HepG2 (cell line): ENCODE data around the gene TALDO1. TPM values are rescaled to one million over a fixed set of nuclear protein-coding genes. Genes with fewer than 3 reads are reported as not detected.

Experiments
- ELF3 ChIP-seq: IDR thresholded peaks from 2 replicates; pipeline ENCODE4 v1.6.1; 2016; ENCODE audit warnings: missing genetic modification reagents, missing compliant biosample characterization
- FIP1L1 ChIP-seq: fragments of 200-400 bp; formaldehyde crosslinking; IDR thresholded peaks from 2 replicates; pipeline ENCODE4 v1.6.1; 2018; ENCODE audit warnings: low read depth, mild to moderate bottlenecking, low read length, moderate library complexity, borderline replicate concordance; ENCODE audit not compliant: insufficient read depth
- HCFC1 ChIP-seq: fragments of 150-350 bp; IDR thresholded peaks from 2 replicates; pipeline ENCODE4 v1.6.1; 2014; ENCODE audit warnings: low read depth, low read length
- JUND ChIP-seq: sonication (generic); formaldehyde crosslinking; IDR thresholded peaks from 2 replicates; pipeline ENCODE4 v1.8.0; 2022; ENCODE audit warnings: mild to moderate bottlenecking, missing genetic modification reagents
- KAT7 ChIP-seq: IDR thresholded peaks from 2 replicates; pipeline ENCODE4 v1.6.1; 2018; ENCODE audit warnings: borderline replicate concordance, missing compliant biosample characterization
- MED1 ChIP-seq: sonication (generic); formaldehyde crosslinking; IDR thresholded peaks from 2 replicates; pipeline ENCODE4 v1.4.0; 2020; ENCODE audit warnings: missing genetic modification reagents
- RXRA ChIP-seq: sonication (generic); formaldehyde crosslinking; IDR thresholded peaks from 2 replicates; pipeline ENCODE4 v1.5.1; 2020; ENCODE audit warnings: missing genetic modification reagents
- SP4 ChIP-seq: sonication (generic); formaldehyde crosslinking; IDR thresholded peaks from 2 replicates; pipeline ENCODE4 v1.8.1; 2023; ENCODE audit warnings: mild to moderate bottlenecking, missing genetic modification reagents
- SRY ChIP-seq: sonication (generic); formaldehyde crosslinking; IDR thresholded peaks from 2 replicates; pipeline ENCODE4 v1.8.0; 2022; ENCODE audit warnings: mild to moderate bottlenecking, missing genetic modification reagents
- TCF7 ChIP-seq: sonication (generic); IDR thresholded peaks from 2 replicates; pipeline ENCODE4 v1.6.1; 2016; ENCODE audit warnings: antibody characterized with exemption, low read depth
- ZBTB1 ChIP-seq: sonication (generic); formaldehyde crosslinking; IDR thresholded peaks from 2 replicates; pipeline ENCODE4 v1.4.0; 2020; ENCODE audit warnings: missing genetic modification reagents, borderline replicate concordance
- ZNF33B ChIP-seq: sonication (generic); formaldehyde crosslinking; IDR thresholded peaks from 2 replicates; pipeline ENCODE4 v1.5.1; 2020; ENCODE audit warnings: mild to moderate bottlenecking, missing genetic modification reagents
- ZNF350 ChIP-seq: sonication (generic); formaldehyde crosslinking; IDR thresholded peaks from 2 replicates; pipeline ENCODE4 v1.4.0; 2020; ENCODE audit warnings: mild to moderate bottlenecking, low read depth, missing genetic modification reagents, borderline replicate concordance
- ZNF569 ChIP-seq: sonication (generic); formaldehyde crosslinking; IDR thresholded peaks from 2 replicates; pipeline ENCODE4 v1.5.0; 2020; ENCODE audit warnings: mild to moderate bottlenecking, missing genetic modification reagents, moderate library complexity, borderline replicate concordance
- polyA plus RNA-seq, 8 experiments: library from polyadenylated mRNA; depleted of rRNA in 3 of 8; stranded (reverse) in 7 of 8; unstranded in 1 of 8; fragments of >200 nt; fragmentation: Illumina TruSeq in 4 of 8; extraction: Trizol in 4 of 8; gene quantifications; 2 replicates each; pipeline versions ENCODE4 v1.2.1 to v1.2.3, GENCODE V29; 2011 to 2016; ENCODE audit warnings: low read depth in 4 of 8, missing spikeins in 1 of 8, mixed read lengths in 1 of 8; ENCODE audit not compliant: insufficient read depth in 1 of 8
- total RNA-seq, 5 experiments: library from RNA; depleted of rRNA; stranded (reverse); fragments of >200 nt; fragmentation: Illumina TruSeq; extraction: Trizol; gene quantifications; 2 replicates each; pipeline ENCODE4 v1.2.3, GENCODE V29; 2016; ENCODE audit warnings: low read depth in 1 of 5
- TF ChIP-seq, protein P1 (sequence below): conservative IDR thresholded peaks from 2 replicates; pipeline ENCODE4 v1.6.1; 2018; ENCODE audit warnings: missing genetic modification reagents
- TF ChIP-seq, protein P2 (sequence below): sonication (generic); formaldehyde crosslinking; IDR thresholded peaks from 2 replicates; pipeline ENCODE4 v1.4.0; 2020; ENCODE audit warnings: mild to moderate bottlenecking, missing genetic modification reagents
- TF ChIP-seq, protein P3 (sequence below): fragments of 450-650 bp; IDR thresholded peaks from 2 replicates; pipeline ENCODE4 v1.6.1; 2017; ENCODE audit warnings: mild to moderate bottlenecking
- TF ChIP-seq, protein P4 (sequence below): IDR thresholded peaks from 2 replicates; pipeline ENCODE4 v1.6.1; 2016; ENCODE audit warnings: missing genetic modification reagents, missing compliant biosample characterization
- TF ChIP-seq, protein P5 (sequence below): sonication (generic); formaldehyde crosslinking; conservative IDR thresholded peaks from 2 replicates; pipeline ENCODE4 v1.4.0; 2020; ENCODE audit warnings: missing genetic modification reagents
- TF ChIP-seq, protein P6 (sequence below): sonication (generic); formaldehyde crosslinking; conservative IDR thresholded peaks from 2 replicates; pipeline ENCODE4 v1.8.0; 2022; ENCODE audit warnings: missing genetic modification reagents

Gene TALDO1
- total and polyA plus RNA-seq, 2 of the 13 experiments (the other 11 are each of a cell fraction or from before 2014, with no cell fraction given), result 107 to 240 TPM

DNA sequence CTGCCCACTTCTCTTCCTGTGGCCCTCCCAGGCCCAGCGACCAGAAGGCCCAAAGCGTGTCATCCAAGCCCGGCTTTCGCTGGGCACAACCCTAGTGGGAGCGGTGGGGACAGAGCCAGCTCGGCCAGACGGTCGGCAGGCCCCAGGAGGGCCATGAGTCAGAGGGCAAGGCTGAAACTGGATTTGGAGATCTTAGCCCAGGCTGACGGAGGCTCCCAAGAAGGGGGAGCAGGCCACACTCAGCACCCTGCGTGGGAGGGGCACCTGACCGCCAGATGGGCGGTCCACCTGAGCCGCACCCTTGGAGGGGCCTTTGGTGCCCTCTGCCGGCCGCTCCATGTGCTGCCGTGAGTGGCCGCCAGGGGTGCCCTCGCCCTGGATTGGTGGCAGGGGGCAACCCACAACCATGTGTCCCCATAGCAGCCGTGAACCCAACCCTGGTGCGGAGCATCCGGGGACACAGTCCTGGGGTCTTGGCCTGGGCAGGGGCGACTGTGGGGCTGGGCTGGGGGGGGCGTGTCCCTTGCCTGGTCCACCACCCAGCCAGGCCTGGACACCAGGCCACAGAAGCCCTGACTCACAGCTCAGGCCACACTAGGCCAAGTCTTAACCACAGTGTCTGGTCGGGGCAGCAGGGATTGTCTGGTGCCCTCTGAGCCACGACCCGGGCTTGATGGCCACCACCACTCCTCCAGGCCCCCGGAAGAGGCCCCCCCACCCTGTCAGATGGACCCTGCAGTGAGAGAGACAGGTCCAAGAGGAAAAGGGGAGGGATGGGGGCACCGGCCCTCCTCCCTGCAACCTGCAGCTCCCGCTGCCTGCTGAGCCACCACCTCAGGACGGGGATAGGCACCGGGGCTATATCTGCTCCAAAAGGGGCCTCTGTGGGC, 19.2 kb upstream of the TALDO1 start (continued):
- TF ChIP-seq, protein P1, sequence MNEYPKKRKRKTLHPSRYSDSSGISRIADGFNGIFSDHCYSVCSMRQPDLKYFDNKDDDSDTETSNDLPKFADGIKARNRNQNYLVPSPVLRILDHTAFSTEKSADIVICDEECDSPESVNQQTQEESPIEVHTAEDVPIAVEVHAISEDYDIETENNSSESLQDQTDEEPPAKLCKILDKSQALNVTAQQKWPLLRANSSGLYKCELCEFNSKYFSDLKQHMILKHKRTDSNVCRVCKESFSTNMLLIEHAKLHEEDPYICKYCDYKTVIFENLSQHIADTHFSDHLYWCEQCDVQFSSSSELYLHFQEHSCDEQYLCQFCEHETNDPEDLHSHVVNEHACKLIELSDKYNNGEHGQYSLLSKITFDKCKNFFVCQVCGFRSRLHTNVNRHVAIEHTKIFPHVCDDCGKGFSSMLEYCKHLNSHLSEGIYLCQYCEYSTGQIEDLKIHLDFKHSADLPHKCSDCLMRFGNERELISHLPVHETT (CRISPR knock-in tag), result no peak
- TF ChIP-seq JUND (CRISPR knock-in tag), result no peak
- no peak for TF ChIP-seq SRY (CRISPR knock-in tag)
- TF ChIP-seq ELF3, result peak; percentile 12; the same call in 1 of the 2 replicates
- no peak for TF ChIP-seq ZNF569 (CRISPR knock-in tag)
- no peak for TF ChIP-seq ZBTB1 (CRISPR knock-in tag)
- TF ChIP-seq KAT7, result no peak; the same call in 1 of the 2 replicates
- no peak for TF ChIP-seq TCF7
- peak; percentile 84 for TF ChIP-seq SP4 (CRISPR knock-in tag)
- peak; percentile 22; the same call in 1 of the 2 replicates for TF ChIP-seq HCFC1
- TF ChIP-seq, protein P2, sequence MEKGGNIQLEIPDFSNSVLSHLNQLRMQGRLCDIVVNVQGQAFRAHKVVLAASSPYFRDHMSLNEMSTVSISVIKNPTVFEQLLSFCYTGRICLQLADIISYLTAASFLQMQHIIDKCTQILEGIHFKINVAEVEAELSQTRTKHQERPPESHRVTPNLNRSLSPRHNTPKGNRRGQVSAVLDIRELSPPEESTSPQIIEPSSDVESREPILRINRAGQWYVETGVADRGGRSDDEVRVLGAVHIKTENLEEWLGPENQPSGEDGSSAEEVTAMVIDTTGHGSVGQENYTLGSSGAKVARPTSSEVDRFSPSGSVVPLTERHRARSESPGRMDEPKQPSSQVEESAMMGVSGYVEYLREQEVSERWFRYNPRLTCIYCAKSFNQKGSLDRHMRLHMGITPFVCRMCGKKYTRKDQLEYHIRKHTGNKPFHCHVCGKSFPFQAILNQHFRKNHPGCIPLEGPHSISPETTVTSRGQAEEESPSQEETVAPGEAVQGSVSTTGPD, result no peak; the same call in 1 of the 2 replicates
- TF ChIP-seq, protein P3, sequence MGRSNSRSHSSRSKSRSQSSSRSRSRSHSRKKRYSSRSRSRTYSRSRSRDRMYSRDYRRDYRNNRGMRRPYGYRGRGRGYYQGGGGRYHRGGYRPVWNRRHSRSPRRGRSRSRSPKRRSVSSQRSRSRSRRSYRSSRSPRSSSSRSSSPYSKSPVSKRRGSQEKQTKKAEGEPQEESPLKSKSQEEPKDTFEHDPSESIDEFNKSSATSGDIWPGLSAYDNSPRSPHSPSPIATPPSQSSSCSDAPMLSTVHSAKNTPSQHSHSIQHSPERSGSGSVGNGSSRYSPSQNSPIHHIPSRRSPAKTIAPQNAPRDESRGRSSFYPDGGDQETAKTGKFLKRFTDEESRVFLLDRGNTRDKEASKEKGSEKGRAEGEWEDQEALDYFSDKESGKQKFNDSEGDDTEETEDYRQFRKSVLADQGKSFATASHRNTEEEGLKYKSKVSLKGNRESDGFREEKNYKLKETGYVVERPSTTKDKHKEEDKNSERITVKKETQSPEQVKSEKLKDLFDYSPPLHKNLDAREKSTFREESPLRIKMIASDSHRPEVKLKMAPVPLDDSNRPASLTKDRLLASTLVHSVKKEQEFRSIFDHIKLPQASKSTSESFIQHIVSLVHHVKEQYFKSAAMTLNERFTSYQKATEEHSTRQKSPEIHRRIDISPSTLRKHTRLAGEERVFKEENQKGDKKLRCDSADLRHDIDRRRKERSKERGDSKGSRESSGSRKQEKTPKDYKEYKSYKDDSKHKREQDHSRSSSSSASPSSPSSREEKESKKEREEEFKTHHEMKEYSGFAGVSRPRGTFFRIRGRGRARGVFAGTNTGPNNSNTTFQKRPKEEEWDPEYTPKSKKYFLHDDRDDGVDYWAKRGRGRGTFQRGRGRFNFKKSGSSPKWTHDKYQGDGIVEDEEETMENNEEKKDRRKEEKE, result no peak
- peak; percentile 59 for TF ChIP-seq MED1 (CRISPR knock-in tag)
- TF ChIP-seq, protein P4, sequence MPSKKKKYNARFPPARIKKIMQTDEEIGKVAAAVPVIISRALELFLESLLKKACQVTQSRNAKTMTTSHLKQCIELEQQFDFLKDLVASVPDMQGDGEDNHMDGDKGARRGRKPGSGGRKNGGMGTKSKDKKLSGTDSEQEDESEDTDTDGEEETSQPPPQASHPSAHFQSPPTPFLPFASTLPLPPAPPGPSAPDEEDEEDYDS (CRISPR knock-in tag), result peak; percentile 23; the same call in 1 of the 2 replicates
- TF ChIP-seq ZNF350 (CRISPR knock-in tag), result peak; percentile 74; the same call in 1 of the 2 replicates
- TF ChIP-seq, protein P5, sequence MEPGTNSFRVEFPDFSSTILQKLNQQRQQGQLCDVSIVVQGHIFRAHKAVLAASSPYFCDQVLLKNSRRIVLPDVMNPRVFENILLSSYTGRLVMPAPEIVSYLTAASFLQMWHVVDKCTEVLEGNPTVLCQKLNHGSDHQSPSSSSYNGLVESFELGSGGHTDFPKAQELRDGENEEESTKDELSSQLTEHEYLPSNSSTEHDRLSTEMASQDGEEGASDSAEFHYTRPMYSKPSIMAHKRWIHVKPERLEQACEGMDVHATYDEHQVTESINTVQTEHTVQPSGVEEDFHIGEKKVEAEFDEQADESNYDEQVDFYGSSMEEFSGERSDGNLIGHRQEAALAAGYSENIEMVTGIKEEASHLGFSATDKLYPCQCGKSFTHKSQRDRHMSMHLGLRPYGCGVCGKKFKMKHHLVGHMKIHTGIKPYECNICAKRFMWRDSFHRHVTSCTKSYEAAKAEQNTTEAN (CRISPR knock-in tag), result 0 out of 2 replicates have a peak, but pooled peaks have one; percentile 40
- TF ChIP-seq RXRA (CRISPR knock-in tag), result peak; percentile 94
- no peak for TF ChIP-seq FIP1L1
- TF ChIP-seq, protein P6, sequence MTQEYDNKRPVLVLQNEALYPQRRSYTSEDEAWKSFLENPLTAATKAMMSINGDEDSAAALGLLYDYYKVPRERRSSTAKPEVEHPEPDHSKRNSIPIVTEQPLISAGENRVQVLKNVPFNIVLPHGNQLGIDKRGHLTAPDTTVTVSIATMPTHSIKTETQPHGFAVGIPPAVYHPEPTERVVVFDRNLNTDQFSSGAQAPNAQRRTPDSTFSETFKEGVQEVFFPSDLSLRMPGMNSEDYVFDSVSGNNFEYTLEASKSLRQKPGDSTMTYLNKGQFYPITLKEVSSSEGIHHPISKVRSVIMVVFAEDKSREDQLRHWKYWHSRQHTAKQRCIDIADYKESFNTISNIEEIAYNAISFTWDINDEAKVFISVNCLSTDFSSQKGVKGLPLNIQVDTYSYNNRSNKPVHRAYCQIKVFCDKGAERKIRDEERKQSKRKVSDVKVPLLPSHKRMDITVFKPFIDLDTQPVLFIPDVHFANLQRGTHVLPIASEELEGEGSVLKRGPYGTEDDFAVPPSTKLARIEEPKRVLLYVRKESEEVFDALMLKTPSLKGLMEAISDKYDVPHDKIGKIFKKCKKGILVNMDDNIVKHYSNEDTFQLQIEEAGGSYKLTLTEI (CRISPR knock-in tag), result no peak
- no peak for TF ChIP-seq ZNF33B (CRISPR knock-in tag)
